Right ventricle myocardium inferior (tissue), 1 donor: ENCODE measurements around the gene COL26A1. TPM values are rescaled to one million over a fixed set of nuclear protein-coding genes. Genes with fewer than 3 reads are reported as not detected.
"Not testable (repeated sequence)": the region's sequence is repeated elsewhere in the genome, so short reads cannot be mapped to it uniquely, and the experiment has no call there.

Experiments used
- ATAC-seq: fragments of 200-7000 bp; cut with Tn5 transposase; one replicate; pipeline ENCODE4 v1.9.1; 2020; ENCODE audit warnings: mild to moderate bottlenecking, moderate library complexity
- DNase-seq: peaks from one replicate; pipeline ENCODE4 v3.0.0; 2021; ENCODE audit errors: missing footprints
- intact Hi-C: fragments of 100-400 bp; cut with DNase I; formaldehyde crosslinking; loops from one replicate; pipeline ENCODE4 v1.11.0; 2022
- total RNA-seq: library from RNA; stranded (reverse); fragmentation: NEBNext Ultra II Directional; extraction: Animal tissue kit (Norgen Biotek cat#: 25700); gene quantifications from one replicate; pipeline ENCODE4 v1.2.1, GENCODE V29; 2021
- donor health status: DM: no; HTN: yes; CAD: no; lungs with severe emphysema.

COL26A1 gene
- total RNA-seq, 1 donor from 2014 or later, result not detected

DNA sequence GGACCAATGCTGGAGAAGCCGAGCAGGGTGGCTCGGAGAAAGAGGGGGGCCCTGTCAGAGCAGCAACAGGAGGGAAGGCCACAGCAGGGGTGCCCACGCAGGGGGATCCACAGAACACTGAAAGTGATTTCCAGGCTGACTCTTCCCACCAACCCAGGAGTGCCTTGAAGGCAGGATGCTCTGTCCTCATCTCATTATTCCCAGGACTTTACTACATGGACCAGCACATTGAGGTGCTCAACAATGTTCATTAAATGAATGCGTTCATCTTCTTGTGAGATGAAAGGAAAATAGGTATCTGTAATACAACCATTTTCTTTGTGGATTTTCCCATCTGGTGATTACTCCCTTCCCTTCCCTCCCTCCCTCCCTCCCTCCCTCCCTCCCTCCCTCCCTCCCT lies 71.0 kb downstream of the COL26A1 start:
- ATAC-seq (no peak), DNase-seq (no peak)
- intact Hi-C loops, result no loop called here

- intact Hi-C loops, ATAC-seq: not testable (repeated sequence)
Measured at GRCh38 chr7:101434155-101434554, 71.5 kb downstream of the COL26A1 start.

GRCh38 chr7:101435461-101436220 lies 73.0 kb downstream of the COL26A1 start:
- intact Hi-C loops, result no loop called here
- ATAC-seq (no peak), DNase-seq (no peak)

More at GRCh38 chr7:101434155-101434554, 71.5 kb downstream of the COL26A1 start:
- DNase-seq, result not testable (repeated sequence)

GRCh38 chr7:101436221-101436735 lies 73.6 kb downstream of the COL26A1 start:
- ATAC-seq, result no peak
- no peak for DNase-seq
- intact Hi-C loops, result no loop called here

DNA sequence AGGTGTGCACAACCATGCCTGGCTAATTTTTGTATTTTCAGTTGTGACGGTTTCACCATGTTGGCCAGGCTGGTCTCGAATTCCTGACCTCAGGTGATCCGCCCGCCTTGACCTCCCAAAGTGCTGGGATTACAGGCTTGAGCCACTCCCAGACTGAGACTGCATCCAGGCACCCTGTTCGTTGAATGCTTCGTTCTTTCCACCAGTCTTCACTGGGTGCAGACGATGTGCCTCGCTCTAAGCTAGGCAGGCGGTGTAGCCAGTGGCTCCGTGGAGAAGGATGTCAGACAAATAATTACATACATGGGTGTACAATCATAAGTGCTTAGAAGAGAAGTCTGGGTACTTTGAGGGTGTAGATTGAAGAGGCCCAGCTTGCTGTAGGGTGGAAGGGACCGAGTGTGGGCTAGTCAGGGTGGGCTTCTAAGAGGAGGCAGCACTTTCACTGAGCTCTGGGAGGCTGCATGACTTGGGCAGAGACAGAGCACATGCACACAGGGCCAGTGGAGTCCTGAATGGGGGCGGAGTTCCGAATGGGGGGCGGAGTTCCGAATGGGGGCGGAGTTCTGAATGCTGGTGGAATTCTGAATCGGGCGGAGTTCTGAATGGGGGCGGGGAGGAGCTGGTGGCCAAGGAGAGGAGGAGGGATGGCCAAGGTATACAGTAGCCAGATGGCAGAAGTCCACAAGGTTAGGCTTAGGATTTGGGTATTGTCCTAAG lies 74.3 kb downstream of the COL26A1 start:
- intact Hi-C loops, result no loop called here
- DNase-seq (no peak), ATAC-seq (no peak)

DNA sequence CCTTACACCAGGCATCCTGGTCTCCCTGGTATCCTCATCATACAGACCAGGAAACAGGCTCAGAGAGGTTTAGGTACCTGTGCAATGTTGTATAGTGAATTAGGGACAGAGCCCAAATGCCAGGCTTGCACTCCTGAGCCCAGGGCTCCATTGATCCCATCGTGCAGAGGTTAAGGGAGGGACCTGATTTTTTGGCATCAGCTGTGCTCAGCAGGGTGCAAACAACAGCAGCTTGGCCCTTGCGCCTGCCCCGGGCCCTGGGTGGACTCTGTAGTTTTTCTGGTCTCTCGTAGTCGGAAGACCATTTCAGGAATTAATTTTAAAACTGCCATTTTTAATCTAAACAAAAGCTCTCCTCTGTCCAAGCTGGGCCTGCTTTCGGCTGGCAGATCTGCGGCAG lies 79.2 kb downstream of the COL26A1 start:
- DNase-seq, result no peak
- ATAC-seq, result no peak
- intact Hi-C loops, result no loop called here

- ATAC-seq (no peak), DNase-seq (no peak)
- intact Hi-C loops, result no loop called here
Measured at GRCh38 chr7:101442426-101443070, 79.9 kb downstream of the COL26A1 start.

- DNase-seq (no peak), ATAC-seq (no peak)
- intact Hi-C loops, result no loop called here
Measured at GRCh38 chr7:101450064-101450463, 87.4 kb downstream of the COL26A1 start.

DNA sequence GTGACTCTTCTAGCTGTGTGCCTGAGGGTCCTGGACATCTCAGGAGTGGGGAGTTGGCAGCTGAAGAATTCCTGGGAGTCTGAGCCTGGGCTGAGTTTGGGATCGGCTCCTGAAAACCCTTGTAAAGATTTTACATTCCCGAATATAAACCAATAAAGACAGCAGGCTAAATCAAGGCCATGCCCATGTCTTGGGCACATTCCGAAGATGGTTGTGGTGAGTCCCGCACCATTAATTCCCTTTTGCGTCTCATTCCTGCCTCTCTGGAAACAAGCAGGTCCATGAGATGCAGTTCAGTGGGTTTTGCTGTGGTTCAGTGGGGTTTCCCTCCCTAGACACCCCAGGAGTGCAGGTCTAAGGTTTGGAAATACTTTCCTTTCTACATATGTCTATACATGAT lies 90.9 kb downstream of the COL26A1 start:
- intact Hi-C loops, result no loop called here

GRCh38 chr7:101457001-101457750 lies 94.5 kb downstream of the COL26A1 start:
- no peak for DNase-seq
- intact Hi-C loops, result no loop called here
- no peak for ATAC-seq

More for the DNA sequence above, 90.9 kb downstream of the COL26A1 start:
- ATAC-seq (no peak), DNase-seq (no peak)

DNA sequence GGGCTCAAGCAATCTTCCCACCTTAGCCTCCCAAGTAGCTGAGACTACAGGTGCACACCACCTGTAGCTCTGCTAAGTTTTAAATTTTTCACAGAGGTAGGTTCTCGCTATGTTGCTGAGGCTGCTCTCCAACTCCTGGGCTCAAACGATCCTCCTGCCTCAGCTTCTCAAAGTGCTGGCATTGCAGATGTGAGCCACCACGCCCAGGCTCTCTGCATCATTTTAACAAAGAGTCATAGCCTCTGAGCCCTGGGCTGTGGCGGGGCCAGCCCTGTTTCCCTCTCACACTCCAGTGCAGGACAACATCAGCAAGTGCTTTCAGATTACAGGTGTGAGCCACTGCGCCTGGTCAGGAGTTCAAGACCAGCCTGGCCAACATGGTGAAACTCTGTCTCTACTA lies 102.5 kb downstream of the COL26A1 start:
- intact Hi-C loops, result no loop called here

DNA sequence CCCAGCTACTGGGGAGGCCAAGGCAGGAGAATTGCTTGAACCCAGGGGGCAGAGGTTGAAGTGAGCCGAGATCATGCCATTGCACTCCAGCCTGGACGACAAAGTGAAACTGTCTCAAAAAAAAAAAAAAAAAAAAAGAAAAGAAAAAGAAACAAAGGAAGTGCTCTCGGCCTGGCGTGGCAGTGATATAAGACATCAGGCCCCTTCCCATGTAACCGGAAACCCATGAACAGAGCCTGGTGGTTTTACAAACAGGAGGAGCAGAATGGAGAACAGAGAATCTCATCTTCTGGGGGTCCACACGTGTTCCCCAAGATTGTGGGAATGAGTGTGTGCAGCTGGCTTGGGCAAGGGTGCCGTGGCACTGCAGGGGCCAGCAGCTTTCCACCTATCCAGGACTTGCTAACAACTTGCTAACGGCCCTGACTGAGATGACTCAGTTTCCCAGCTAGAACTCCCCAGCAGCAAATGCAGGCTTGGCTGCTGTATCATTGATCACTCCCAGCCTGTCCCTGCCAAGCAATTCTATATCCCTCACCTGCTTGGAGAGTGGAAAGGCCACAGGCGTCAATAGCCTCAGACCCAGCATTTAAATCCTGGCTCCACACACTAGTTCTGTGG lies 103.0 kb downstream of the COL26A1 start:
- DNase-seq (no peak), ATAC-seq (no peak)
- intact Hi-C loops, result no loop called here

More for the DNA sequence above, 102.5 kb downstream of the COL26A1 start:
- ATAC-seq (no peak), DNase-seq (no peak)

DNA sequence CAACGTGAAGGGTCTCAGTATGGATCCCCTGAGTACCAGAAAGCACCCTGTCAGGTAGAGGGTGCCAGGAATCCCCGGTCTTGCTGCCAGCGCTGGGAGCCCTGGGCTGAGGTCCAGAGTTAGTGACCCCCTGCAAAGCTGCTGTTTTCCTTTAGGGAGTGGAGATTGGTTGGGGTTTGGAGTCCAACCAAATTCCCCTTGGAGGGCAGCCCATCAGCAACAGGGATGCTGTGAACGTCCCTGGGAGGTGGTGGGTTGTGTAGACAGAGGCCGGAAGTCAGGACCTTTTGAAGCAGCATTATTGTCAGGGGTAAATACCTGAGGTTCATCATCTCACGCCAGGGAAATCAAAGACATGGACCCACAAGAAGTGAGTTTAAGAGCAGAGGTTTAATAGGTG lies 104.2 kb downstream of the COL26A1 start:
- intact Hi-C loops, result no loop called here
- ATAC-seq, result no peak
- DNase-seq, result no peak

DNA sequence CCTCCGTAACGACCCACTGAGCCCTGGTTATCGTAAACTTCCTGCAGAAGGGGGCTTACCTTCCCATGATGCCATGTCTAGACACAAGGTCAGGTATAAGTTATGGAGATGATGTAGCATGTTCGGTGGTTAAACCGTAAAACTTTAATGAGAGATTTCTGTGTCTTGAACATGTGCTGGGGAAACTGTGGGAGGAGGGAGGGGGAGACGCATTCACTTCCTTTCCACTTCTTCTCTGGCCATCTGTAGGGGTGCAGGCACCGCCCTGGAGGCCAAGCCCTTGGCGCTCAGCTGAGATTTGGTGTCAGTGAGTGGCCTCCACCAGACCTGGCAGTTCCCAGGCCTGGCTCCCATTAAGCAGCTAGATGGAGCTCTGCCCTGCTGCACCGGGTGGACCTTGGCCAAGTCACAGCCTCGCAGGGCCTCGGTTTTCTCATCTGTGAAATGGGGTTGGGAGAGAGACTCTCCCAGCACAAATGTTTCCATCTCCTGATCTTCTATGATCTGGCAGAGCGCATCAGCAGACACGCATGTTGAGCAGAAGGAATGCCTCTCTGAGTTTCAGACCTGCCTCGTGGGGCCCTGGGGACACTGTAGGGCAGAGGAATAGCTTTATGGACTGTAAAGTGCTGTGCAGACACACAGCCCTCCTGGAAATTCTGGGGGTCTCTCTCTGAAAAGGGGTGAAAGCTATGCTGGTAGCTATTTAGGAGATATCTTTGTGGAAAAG lies 106.0 kb downstream of the COL26A1 start:
- no peak for ATAC-seq
- no peak for DNase-seq
- intact Hi-C loops, result no loop called here

- ATAC-seq (no peak), DNase-seq (no peak)
- intact Hi-C loops, result no loop called here
Measured at GRCh38 chr7:101470668-101471487, 108.2 kb downstream of the COL26A1 start.

- intact Hi-C loops, result no loop called here
- DNase-seq (no peak), ATAC-seq (no peak)
Measured at GRCh38 chr7:101474178-101474577, 111.5 kb downstream of the COL26A1 start.

DNA sequence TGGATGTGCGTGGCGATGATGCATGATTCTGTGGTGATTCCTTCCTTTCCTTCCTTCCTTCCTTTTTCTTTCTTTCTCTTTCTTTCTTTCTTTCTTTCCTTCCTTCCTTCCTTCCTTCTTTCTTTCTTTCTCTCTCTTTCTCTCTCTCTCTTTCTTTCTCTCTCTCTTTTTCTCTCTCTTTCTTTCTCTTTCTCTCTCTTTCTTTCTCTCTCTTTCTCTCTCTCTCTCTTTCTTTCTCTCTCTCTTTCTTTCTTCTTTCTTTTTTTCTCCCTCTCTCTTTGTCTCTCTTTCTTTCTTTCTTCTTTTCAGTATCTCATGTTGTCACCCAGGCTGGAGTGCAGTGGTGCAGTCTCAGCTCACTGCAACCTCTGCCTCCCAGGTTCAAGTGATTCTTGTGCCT lies 113.0 kb downstream of the COL26A1 start:
- DNase-seq, ATAC-seq, intact Hi-C loops: not testable (repeated sequence)
